ENCODE measurements around the gene KRT23.

GRCh38 chr17:40895106-40895730, 42.2 kb downstream of the KRT23 start:
- TF ChIP-seq ZBTB49 (CRISPR knock-in tag; IDR thresholded peaks at IDR 0.05; ENCODE audit: borderline replicate concordance) (no peak), ZSCAN29 (IDR thresholded peaks at IDR 0.05) (no peak), CTCF (IDR thresholded peaks at IDR 0.05 in 2 of 3, conservative IDR thresholded peaks at IDR 0.05 in 1 of 3; ENCODE audit: insufficient read depth in 2 of 3, low read depth in 1 of 3, low read length in 3 of 3) (no peak), ZNF316 (IDR thresholded peaks at IDR 0.05) (no peak), NCOA2 (IDR thresholded peaks at IDR 0.05; ENCODE audit: partially characterized antibody in 2 of 2) (no peak), CBX2 (IDR thresholded peaks at IDR 0.05; ENCODE audit: insufficient read depth, low read length, poor library complexity, severe bottlenecking) (no peak)

Measured in K562 (cell line).